Kidney tubule cell (primary cell): ENCODE results near the gene DENR.
"Not testable (repeated sequence)": the region's sequence is repeated elsewhere in the genome, so short reads cannot be mapped to it uniquely, and the experiment has no call there.

Experiments used
- DNase-seq: peaks from one replicate; pipeline ENCODE4 v3.0.0-alpha.2; 2018; ENCODE audit warnings: low spot score

DENR gene, protein sequence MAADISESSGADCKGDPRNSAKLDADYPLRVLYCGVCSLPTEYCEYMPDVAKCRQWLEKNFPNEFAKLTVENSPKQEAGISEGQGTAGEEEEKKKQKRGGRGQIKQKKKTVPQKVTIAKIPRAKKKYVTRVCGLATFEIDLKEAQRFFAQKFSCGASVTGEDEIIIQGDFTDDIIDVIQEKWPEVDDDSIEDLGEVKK

DNA sequence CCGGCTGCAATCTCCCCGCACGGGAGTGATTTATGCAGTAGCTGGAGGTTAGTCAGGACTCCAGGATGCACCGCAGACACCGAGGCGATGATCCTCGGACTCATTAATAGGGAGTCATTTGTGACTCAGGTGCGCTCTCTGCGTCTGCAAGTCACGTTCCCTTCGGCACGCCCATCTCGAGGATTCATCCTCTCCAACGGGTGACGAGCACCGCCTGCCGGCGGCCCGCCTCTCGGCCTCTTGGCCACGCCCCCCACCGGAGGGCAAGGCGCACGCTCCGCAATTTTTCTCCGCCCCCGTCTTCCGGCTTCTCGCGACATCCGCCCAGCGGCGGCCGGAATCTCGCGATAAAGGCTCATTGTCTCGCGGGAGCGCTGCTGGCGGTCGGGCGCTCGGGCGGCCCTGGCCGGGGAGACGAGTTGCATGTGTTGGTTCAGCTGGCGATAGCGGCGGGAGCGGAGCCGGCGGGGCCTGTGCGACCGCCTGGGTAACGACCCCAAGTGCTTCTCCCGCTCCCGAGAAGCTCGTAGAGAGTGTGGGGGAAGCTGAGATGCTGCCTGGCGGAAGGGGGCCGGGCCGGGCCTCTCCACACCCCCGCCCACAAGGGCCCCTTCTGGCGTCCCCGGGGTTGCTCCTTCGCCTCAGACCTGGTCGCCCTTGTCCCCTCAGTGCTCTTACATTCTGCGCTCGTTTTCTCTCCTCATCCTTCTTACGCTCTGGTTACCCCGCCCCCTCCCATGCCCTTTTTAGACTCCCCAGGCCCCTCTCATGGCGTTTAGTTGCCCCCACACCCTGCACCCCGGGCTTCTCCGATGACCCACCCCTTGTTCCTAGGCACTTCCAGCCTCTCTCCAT, at the start of gene DENR:
DENR (plus strand) TSS at position 361 of the 855 bp plus-strand sequence. CDS start 878 bp downstream, outside the sequence.
- DNase-seq = peak; percentile 100

DNA sequence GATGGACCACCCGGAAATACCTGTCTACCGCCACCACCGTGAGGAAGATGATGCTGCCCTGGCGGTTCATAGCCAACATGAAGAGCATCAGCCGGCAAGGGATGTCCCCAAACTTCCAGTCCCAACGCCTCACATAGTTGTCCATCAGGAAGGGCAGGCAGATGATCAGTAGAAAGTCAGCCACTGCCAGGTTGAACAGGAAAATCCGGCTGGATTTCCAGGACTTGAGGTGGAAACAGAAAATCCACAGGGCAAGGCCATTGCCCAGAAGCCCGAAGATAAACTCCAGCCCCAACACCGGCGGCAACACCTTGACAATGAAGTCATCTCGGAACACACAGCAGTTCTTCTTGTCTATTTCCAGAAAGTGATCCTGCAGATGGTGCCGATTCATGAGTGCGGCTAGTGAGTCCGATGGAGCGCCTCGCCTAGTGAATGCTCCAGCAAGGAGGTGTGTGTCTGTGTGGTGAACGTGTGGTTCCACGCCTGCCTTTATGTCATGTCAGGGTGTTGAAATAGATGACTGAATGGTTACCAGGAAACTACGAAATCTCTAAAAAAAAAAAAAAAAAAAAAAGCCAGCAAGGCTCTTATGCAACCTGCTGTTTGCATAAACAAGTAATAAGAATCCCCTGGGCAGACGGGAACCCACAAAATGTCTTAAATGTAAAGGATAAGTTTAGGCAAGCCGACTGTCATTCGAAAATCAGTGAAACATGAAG, 49.6 kb upstream of the DENR start, which contains the start of gene HCAR2:
HCAR2 (minus strand) TSS at position 468 of the 722 bp plus-strand sequence; CDS start at position 394, 74 bp downstream.
- not testable (repeated sequence) for DNase-seq

DNA sequence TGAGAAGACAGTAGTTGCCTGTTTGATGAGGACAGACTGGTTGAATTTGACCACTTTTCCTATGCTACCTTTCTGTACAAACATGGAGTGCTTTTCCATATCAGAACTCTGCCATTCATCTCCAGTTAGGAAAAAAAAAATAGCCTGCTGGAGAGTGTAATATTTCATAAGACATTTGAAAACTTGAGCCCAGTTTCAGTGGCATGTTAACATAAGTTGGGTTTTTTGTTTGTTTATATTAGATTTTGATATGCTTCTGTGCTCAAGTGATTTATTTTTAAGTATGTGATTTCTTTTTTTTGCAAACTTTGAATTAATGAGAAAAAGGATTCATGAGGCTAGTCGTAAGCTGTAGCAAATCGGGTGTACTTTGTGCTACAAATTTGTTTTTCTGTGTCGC, 48.8 kb upstream of the DENR start:
- not testable (repeated sequence) for DNase-seq

DNA sequence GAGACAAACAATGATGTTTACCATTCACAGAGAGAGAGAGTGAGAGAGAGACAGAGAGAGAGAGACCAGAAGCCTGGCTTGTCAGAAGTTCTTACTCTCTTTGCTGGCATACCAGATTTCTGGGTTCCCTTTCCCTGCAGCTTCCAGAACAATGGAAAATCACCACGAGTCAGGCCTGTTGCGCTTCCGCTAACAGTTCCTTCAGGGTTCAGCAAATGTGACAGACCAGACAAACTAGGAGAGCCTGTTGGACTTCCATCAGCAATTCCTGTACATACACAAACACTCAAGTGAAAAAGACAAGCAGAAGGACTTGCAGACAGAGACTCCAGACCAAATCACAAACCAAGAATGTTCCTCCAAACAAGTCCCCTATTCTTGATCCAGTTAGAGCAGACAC, 43.3 kb upstream of the DENR start:
- DNase-seq = not testable (repeated sequence)

DNA sequence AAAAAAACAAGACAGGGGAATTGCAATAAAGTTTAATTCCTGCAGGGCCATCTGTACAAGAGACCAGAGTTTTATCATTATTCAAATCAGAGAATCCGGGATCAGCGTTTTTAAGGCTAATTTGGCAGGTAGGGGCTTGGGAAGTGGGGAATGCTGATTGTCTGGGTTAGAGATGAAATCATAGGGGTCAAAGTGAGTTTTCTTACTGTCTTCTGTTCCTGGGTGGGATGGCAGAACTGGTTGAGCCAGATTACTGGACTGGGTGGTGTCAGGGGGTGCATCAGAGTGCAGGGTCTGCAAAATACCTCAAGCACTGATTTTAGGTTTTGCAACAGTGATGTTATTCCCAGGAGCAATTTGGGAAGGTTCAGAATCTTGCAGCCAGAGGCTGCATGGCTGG, 42.3 kb upstream of the DENR start:
- not testable (repeated sequence) for DNase-seq

DNA sequence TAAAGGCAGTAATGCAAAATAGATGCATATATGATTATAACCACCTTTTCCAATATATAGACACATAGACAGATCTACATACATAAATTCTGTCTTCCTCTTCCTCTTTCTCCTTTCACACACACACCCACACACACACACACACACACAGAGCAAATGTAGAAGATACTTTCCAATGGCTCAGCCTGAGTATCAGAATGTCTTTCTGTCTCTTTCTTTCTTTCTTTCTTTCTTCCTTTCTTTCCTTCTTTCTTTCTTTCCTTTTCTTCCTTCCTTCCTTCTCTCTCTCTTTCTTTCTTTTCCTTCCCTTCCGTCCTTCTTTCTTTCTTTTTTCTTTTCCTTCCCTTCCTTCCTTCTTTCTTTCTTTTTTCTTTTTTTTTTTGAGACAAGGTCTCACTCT, 41.4 kb upstream of the DENR start:
- not testable (repeated sequence) for DNase-seq

DNA sequence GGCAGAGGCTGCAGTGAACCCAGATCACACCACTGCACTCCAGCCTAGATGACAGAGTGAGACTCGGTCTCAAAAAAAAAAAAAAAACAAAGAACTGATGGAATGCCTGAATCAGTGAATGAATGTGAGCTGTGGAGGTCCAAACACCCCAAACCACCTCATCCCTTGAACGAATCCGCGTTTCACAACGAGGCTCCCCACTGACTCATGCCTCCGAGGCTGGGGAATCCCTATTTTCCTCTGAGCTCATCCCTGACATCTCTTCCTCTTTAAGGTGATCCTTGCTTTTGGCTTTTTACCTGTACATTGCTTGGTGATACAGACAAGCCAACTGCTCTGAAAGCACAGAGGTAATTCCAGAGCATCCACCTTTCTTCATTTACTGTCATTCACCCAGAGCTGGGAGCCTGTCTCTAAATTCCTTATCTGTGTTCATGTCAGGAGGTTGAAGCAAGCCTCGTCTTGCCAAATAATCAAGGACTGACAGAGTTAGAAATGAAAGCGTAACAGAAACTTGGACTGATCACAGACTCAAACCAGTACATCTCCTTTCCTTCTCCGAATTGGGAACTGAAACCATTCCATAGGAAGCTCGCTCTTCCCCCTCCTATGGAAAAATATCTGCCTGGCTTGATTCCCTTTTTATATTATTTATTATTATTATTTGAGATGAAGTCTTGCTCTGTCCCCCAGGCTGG, 39.0 kb upstream of the DENR start:
- not testable (repeated sequence) for DNase-seq

DNA sequence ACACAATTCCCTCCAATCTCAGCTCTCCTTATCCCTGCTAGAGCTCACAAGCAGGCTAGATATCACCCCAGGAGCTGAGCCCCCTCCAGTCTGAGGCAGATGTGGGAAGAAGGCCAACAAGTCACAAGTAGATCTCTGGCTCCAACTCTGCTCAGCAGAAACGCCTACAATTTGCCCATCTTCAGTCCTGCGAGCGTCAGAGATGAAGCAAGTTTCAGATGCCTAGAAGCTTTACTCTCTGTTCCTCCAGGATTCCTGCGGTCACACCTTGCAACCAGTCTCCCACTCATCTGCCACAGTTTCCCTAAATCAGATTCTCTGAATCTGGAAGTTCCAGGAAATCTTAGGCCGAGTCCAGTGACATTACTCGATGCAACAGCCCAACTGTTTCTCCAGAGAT, 37.4 kb upstream of the DENR start:
- DNase-seq = not testable (repeated sequence)

DNA sequence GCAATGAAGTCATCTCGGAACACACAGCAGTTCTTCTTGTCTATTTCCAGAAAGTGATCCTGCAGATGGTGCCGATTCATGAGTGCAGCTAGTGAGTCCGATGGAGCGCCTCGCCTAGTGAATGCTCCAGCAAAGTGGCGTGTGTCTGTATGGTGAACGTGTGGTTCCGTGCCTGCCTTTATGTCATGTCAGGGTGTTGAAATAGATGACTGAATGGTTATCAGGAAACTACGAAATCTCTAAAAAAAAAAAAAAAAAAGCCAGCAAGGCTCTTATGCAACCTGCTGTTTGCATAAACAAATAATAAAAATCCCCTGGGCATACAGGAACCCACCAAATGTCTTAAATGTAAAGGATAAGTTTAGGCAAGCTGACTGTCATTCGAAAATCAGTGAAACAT, 36.0 kb upstream of the DENR start, which contains the start of gene HCAR3:
HCAR3 (minus strand) TSS at position 154 of the 400 bp plus-strand sequence; CDS start at position 80, 74 bp downstream.
- DNase-seq = not testable (repeated sequence)

DNA sequence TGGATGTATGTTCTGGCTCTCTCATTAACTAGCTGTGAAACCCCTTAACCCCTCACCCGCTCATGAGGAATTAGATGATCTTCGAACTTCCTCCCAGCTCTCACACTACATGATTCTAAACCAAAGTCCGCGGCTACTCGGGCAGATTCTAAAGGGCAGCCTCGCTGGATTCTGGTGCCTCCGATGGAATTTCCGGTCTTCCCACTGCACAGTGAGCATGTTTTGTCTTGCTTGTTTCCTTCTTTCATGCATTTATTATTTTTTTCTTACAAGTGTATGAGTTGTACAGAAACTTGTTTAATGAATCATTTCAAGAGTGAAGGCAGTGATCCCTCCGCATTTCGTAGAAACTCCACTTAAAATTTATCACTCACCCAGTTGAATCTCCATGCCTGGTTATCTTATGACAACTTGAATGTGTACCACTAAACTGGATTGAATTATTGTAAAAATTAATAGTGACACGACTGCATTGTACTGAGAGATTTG, 31.5 kb upstream of the DENR start:
- DNase-seq = peak; percentile 81

DNA sequence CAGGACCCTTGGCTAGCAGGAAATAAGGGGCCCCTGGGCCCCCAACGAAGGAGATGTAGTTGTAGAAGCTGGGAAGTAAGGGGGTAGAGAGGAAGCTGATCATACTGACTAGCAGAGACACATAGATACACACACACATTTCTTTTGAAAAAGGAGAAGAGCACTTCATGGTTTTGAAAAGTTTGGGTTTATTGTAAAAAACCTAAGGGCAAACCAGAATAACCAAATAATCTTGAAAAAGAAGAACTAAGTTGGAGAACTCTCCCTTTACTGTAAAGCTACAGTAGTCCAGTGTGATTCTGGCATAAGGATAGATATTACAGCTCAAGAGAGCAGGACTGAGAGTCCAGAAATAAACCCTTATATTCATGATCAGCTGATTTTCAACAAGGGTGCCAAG, 30.2 kb upstream of the DENR start:
- DNase-seq = no peak

DNA sequence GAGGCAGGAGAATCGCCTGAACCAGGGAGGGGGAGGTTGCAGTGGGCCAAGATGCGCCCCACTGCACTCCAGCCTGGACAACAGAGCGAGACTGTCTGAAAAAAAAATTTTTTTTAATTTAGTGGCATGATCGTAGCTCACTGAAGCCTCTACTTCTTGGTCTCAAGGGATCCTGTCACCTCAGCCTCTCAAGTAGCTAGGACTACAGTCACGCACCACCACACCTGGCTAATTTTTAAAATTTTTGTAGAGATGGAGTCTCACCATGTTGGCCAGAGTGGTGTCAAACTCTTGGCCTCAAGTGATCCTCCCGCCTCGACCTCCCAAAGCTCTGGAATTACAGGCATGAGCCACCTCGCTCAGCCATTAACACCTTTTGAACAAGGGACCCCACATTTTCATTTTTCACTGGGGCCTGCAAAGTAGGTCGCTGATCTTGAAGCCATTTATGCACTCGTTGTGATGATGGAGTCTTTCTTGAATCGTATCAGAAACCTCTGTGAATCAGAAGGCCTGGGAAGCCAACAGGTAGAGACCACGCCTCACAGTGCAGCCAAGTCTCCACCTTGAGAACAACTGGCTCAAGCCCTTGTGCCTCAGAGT, 27.9 kb upstream of the DENR start:
- peak; percentile 41 for DNase-seq

DNA sequence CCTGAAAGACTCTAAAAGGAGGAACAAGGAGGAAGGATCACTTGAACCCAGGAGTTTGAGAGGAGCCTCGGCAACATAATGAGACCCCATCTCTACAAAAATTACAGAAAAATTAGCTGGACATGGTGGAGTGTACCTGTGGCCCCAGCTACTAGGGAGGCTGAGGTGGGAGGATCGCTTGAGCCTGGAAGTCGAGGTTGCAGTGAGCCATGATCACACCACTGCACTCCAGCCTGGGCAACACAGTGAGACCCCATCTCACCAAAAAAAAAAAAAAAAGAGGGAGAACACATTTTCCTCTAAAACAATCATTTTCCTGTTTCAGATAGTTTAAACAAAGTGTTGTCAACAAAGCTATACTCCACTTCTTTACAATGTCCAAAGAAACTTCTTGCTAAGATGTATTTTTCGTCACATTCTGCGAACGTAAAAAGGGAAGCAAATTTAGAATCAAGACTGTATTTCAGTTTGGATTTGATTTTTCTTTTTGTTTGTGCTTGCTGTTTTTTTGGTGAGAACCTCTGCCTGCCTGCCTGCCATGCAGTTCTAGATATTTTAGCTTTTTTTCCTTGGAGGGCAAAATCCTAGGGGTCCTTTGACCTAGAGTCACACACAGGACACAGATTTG, 27.1 kb upstream of the DENR start:
- DNase-seq = no peak

DNA sequence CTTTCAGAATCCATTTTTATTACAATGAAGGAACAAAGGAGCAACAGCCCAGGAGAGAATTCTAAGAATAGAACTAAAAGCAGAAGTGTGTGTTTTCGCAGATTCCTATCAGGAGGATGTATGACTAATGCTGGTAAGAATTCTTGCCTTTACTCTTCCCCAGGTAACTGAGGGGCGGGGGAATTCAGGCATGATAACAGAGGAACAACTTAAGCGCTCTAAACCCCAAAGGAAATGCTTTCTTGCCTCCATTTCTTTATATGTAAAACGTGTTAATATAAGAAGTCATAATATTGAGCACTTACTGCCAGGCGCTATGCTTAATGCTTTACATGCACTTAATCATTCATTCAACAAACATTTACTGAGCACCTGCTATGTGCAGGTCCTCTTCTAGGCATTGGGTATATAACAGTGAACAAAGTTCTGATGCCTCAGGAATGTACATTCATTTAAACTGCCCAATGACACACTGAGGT, 26.5 kb upstream of the DENR start:
- peak; percentile 89 for DNase-seq

DNA sequence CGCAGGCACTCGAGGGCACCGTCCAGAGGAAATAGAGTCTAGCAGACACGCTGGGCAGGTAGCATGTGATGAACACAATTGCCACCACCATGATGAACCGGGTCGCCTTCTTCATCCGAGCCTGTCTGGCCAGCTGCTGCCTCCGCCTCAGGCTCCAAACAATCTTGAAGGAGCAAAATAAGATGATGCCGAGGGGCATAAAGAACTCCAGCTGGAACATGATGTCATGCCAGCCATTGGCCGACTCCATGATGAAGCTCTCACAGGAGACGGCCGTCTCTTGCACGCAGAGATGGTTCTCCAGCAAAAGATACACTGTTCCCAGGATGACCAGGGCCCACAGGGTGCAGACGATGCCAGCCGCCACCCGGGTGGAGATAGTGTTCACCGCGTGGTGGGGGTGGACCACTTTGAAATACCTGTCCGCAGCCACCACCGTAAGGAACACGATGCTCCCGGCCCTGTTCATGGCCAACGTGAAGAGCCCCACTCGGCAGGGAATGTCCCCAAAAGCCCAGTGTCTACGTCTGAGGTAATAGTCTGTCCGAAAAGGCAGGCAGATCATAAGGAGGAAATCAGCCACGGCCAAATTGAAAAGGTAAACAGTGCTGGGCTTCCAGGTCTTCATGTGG, 22.9 kb upstream of the DENR start:
- no peak for DNase-seq

DNA sequence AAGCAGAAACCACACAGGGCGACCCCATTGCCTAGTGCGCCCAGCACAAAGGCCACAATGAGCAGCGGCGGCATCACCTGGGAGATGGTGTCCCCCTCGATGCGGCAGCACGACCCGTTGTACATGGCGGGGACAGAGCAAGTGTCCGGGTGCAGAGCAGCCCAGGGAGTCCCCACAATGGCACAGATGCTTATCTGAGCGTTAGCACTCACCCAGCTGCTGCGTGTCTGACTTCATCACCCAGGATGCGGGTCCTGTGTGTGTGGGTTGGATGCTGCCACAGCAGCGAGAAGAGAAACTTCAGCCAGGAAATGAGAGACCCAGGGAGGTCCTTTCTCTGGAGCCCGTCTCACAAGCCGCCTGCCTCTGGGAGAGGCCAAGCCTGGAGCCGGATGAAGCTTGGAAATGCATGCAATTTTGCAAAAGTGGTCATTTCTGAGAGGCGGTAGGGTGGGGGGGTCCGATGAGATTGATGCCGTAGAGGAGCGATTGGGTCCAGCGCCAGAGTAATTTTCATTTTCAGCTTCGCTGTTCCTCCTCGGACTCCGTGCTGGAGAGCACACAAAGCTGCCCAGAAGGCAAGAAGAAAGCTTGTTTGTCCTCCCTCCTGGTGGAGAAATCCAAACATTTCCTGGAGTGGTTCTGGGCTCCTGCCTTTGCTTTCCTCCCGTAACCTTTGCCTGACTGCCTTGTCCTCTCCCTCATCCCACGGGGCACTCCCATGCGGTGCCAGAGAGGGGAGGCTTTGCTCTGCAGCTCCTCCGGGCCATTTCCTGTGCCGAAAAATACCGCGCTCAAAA, 22.2 kb upstream of the DENR start, which contains the start of gene HCAR1:
HCAR1 (minus strand) TSS at position 630 of the 800 bp plus-strand sequence; CDS start at position 125, 505 bp downstream.
- DNase-seq = peak; percentile 62

DNA sequence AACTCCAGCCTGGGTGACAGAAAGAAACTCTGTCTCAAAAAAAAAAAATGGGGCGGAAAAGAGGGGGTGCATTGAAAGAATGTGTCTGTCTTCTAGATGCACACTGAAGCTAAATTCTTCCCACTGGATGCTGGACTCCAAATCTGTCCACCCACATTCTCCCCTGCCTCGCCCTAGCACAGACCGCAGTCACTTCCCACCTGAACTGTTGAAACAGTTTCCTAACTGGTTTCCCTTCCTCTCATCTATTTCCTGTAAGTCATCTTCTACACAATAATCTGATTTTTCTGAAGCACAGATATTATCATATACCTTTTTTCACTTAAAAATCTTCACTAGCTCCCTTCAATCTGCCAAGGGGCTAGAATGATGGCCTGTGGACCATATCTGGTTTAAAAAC, 20.5 kb upstream of the DENR start:
- no peak for DNase-seq

DNA sequence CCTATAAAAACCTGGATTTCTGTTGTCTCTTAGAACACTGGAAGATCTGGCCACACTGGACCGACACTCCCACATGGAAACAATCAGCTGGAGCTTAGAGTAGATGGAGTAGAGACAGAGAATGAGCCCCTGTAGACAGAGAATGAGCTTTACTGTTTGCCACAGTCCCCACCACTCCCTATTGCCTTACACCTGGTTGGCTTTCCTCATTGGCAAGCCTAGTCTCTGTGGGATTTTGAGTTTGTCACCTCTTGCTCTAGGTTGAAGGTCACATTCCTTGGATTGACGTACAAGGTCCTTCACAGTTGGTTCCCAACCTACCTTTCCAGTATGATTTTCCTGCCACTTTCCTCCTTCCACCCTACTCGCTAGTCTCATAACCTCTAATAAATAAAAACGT, 20.0 kb upstream of the DENR start:
- DNase-seq = no peak

DNA sequence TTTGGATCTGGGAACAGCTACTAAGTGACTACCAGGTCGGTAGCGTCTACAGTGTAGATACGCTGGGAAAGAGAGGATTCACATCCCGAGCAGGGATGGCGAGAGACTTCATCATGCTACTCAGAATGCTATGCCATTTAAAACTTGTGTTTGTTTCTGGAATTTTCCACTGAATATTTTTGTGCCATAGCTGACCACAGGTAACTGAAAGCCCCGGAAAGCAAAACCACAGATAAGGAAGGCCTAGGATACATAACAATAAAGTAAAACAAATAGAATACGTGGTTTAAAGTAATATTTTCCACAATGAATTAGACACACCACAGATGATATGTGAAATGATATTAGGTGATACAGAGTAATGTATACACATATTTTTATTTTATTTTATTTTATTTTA, 14.1 kb upstream of the DENR start:
- DNase-seq = no peak
